K562 (cell line): ENCODE results near the gene GEMIN4. TPM values are rescaled to one million over a fixed set of nuclear protein-coding genes. Genes with fewer than 3 reads are reported as not detected.

ENCODE experiments used
- CHD1 ChIP-seq: fragments of 200-600 bp; sonication (generic); IDR thresholded peaks from one replicate; pipeline ENCODE4 v1.6.1; 2012; ENCODE audit warnings: mild to moderate bottlenecking, moderate library complexity, low read length, inconsistent platforms
- EP300 ChIP-seq: IDR thresholded peaks from 2 replicates; pipeline ENCODE4 v1.6.1; 2012; ENCODE audit warnings: low read length, improper control_type of control experiment
- FOXK1 ChIP-seq: sonication (generic); formaldehyde crosslinking; IDR thresholded peaks from 2 replicates; pipeline ENCODE4 v1.8.0; 2022; ENCODE audit warnings: missing genetic modification reagents, mild to moderate bottlenecking, borderline replicate concordance
- MCM3 ChIP-seq: fragments of 450-650 bp; IDR thresholded peaks from 2 replicates; pipeline ENCODE4 v1.6.1; 2016
- MEF2A ChIP-seq: IDR thresholded peaks from 2 replicates; pipeline ENCODE4 v1.6.1; 2011; ENCODE audit warnings: low read depth, mild to moderate bottlenecking, low read length, moderate library complexity; ENCODE audit not compliant: control insufficient read depth
- MYBL2 ChIP-seq, 2 experiments: fragments of 450-650 bp in 1 of 2; sonication (generic) in 1 of 2; formaldehyde crosslinking in 1 of 2; IDR thresholded peaks; 2 replicates each; pipeline versions ENCODE4 v1.6.1 to v1.8.1; 2017 to 2022; ENCODE audit warnings: borderline replicate concordance in 1 of 2, inconsistent platforms in 1 of 2, low read depth in 1 of 2, mild to moderate bottlenecking in 1 of 2, missing genetic modification reagents in 1 of 2, moderate library complexity in 1 of 2
- NR2C1 ChIP-seq, 2 experiments: fragments of 450-650 bp; IDR thresholded peaks; 2 replicates each; pipeline ENCODE4 v1.6.1; 2017; ENCODE audit warnings: mild to moderate bottlenecking in 2 of 2, antibody characterized with exemption in 1 of 2, inconsistent platforms in 1 of 2, missing compliant biosample characterization in 1 of 2, missing genetic modification characterization in 1 of 2
- OTX1 ChIP-seq: fragments of 450-650 bp; formaldehyde crosslinking; IDR thresholded peaks from 2 replicates; pipeline ENCODE4 v1.4.0; 2022; ENCODE audit warnings: mild to moderate bottlenecking
- PCBP1 ChIP-seq: fragments of 200-400 bp; formaldehyde crosslinking; IDR thresholded peaks from 2 replicates; pipeline ENCODE4 v1.6.1; 2018; ENCODE audit warnings: mild to moderate bottlenecking, low read depth, low read length; ENCODE audit not compliant: poor library complexity, severe bottlenecking
- PREB ChIP-seq: sonication (generic); formaldehyde crosslinking; IDR thresholded peaks from 2 replicates; pipeline ENCODE4 v1.8.1; 2023; ENCODE audit warnings: mild to moderate bottlenecking, missing genetic modification reagents
- SUPT5H ChIP-seq: fragments of 450-650 bp; IDR thresholded peaks from 2 replicates; pipeline ENCODE4 v1.6.1; 2016
- ZNF280B ChIP-seq: fragments of 250-450 bp; sonication (Bioruptor Pico); IDR thresholded peaks from 2 replicates; pipeline ENCODE4 v1.5.1; 2021; ENCODE audit warnings: mild to moderate bottlenecking
- polyA plus RNA-seq, 8 experiments: library from polyadenylated mRNA; depleted of rRNA in 4 of 8; stranded (reverse) in 5 of 8; unstranded in 3 of 8; fragments of >200 nt; fragmentation: Nextera tagmentation in 2 of 8; fragmentation: Illumina TruSeq in 1 of 8; extraction: Ambion mirVana in 2 of 8; extraction: Trizol in 1 of 8; gene quantifications; 2 replicates each; pipeline versions ENCODE4 v1.2.1 to v1.2.3, GENCODE V29; 2011 to 2014; ENCODE audit warnings: inconsistent platforms in 1 of 8, missing spikeins in 1 of 8
- total RNA-seq, 7 experiments: library from RNA; depleted of rRNA in 6 of 7; stranded (reverse); fragments of >200 nt in 6 of 7; fragmentation: Illumina TruSeq in 2 of 7; extraction: Trizol in 2 of 7; gene quantifications; 2 replicates each; pipeline versions ENCODE4 v1.2.1 to v1.2.3, GENCODE V29; 2011 to 2021; ENCODE audit warnings: low replicate concordance in 1 of 7

The GEMIN4 gene
- total and polyA plus RNA-seq, 9 of the 15 experiments (the other 6 are each of a cell fraction or from before 2014, with no cell fraction given): 1.8 to 42.5 (median 10.8) TPM

GRCh38 chr17:781805-782731, 30.0 kb upstream of the GEMIN4 start, which contains the start of the genes GLOD4 and MRM3 (continued):
- no peak for TF ChIP-seq MYBL2 (IDR thresholded peaks at IDR 0.05; ENCODE audit: low read depth)
- no peak for TF ChIP-seq MYBL2 (CRISPR knock-in tag; IDR thresholded peaks at IDR 0.05; ENCODE audit: borderline replicate concordance)
- peak; percentile 75 for TF ChIP-seq SUPT5H
- no peak for TF ChIP-seq EP300
- TF ChIP-seq OTX1 (CRISPR knock-in tag): no peak
- no peak for TF ChIP-seq ZNF280B (CRISPR knock-in tag)
- TF ChIP-seq PCBP1: no peak
- no peak for TF ChIP-seq FOXK1
- TF ChIP-seq MCM3: no peak
- TF ChIP-seq MEF2A: no peak
- TF ChIP-seq CHD1: no peak
- 0 out of 2 replicates have a peak, but pooled peaks have one; percentile 44 for TF ChIP-seq NR2C1 (IDR thresholded peaks at IDR 0.05)
- TF ChIP-seq NR2C1 (tag; IDR thresholded peaks at IDR 0.05): peak; percentile 47
- TF ChIP-seq PREB (CRISPR knock-in tag): no peak
